Ascending aorta (tissue), 2 donors: ENCODE results near the gene OTULIN. TPM values are rescaled to one million over a fixed set of nuclear protein-coding genes. Genes with fewer than 3 reads are reported as not detected.

ENCODE experiments used
- DNase-seq, 2 donors: peaks; one replicate each; pipeline ENCODE4 v3.0.0-alpha.2; 2019; ENCODE audit warnings: low spot score in 2 of 2
- H3K27ac ChIP-seq, 2 donors: fragments of 200-600 bp; sonication (generic); one replicate each; pipeline ENCODE4 v1.5.1; 2016 to 2017; ENCODE audit warnings: mild to moderate bottlenecking in 1 of 2
- H3K27me3 ChIP-seq: fragments of 200-600 bp; sonication (generic); one replicate; pipeline ENCODE4 v1.5.1; 2017
- H3K36me3 ChIP-seq, 2 donors: fragments of 200-600 bp; sonication (generic); one replicate each; pipeline ENCODE4 v1.5.1; 2016
- H3K4me1 ChIP-seq, 2 donors: fragments of 200-600 bp; sonication (generic); one replicate each; pipeline ENCODE4 v1.5.1; 2016 to 2017; ENCODE audit warnings: mild to moderate bottlenecking in 1 of 2
- H3K4me3 ChIP-seq, 2 donors: fragments of 200-600 bp; sonication (generic); one replicate each; pipeline ENCODE4 v1.5.1; 2016 to 2017; ENCODE audit warnings: mild to moderate bottlenecking in 1 of 2
- H3K9me3 ChIP-seq, 2 donors: fragments of 200-600 bp; sonication (generic); one replicate each; pipeline ENCODE4 v1.5.1; 2016
- CTCF ChIP-seq, 3 experiments: fragments of 200-600 bp in 2 of 3; fragments of 450-650 bp in 1 of 3; sonication (generic) in 2 of 3; IDR thresholded peaks; one replicate each; pipeline ENCODE4 v1.5.1; 2016 to 2019; ENCODE audit warnings: antibody characterized with exemption in 3 of 3, mild to moderate bottlenecking in 1 of 3, moderate library complexity in 1 of 3
- intact Hi-C: fragments of 100-400 bp; cut with DNase I; formaldehyde crosslinking; loops from one replicate; pipeline ENCODE4 v1.15.1; 2023
- total RNA-seq: library from RNA; depleted of rRNA; stranded (reverse); fragments of >200 nt; gene quantifications from one replicate; pipeline ENCODE4 v1.1.0, GENCODE V29; 2016

Gene OTULIN
- total RNA-seq = 56.9 TPM

GRCh38 chr5:14664270-14665100 lies at the start of gene OTULIN:
OTULIN (plus strand) TSS chr5:14664718; CDS start chr5:14664826, 108 bp downstream.
- Histone ChIP-seq H3K4me3 (peak within 1 kb of the TSS; percentile 72 to 83), H3K4me1 (peaks cover 5 to 30% of the 10 kb centered on the region in 2 donors), H3K9me3 (no peaks in the 10 kb centered on the region), H3K36me3 (no peaks in the 10 kb centered on the region), H3K27ac (peak within 1 kb of the TSS; percentile 93 to 97), H3K27me3 (no peaks in the 10 kb centered on the region)
- intact Hi-C loops = loop anchor here (5.0 to 10.0 kb wide), 4 partner anchors 82 to 840 kb away; partner anchors contain the start of genes FBXL7 and OTULINL
- peak; percentile 70 to 95 for DNase-seq
- peak in 1 of 3 experiments; percentile 5 for TF ChIP-seq CTCF (IDR thresholded peaks at IDR 0.05)

- H3K4me3 ChIP-seq = no peak overlapping the region
- intact Hi-C loops = no loop called here
- no peak overlapping the region for H3K27ac ChIP-seq
- no peaks in the 10 kb centered on the region for H3K36me3 ChIP-seq
- TF ChIP-seq CTCF (IDR thresholded peaks at IDR 0.05) = no peak
- no peaks in the 10 kb centered on the region for H3K4me1 ChIP-seq
- DNase-seq = no peak
- no peaks in the 10 kb centered on the region for H3K9me3 ChIP-seq
- H3K27me3 ChIP-seq = no peaks in the 10 kb centered on the region
These were observed 49.2 kb upstream of the OTULIN start for GRCh38 chr5:14615365-14615764.

DNA sequence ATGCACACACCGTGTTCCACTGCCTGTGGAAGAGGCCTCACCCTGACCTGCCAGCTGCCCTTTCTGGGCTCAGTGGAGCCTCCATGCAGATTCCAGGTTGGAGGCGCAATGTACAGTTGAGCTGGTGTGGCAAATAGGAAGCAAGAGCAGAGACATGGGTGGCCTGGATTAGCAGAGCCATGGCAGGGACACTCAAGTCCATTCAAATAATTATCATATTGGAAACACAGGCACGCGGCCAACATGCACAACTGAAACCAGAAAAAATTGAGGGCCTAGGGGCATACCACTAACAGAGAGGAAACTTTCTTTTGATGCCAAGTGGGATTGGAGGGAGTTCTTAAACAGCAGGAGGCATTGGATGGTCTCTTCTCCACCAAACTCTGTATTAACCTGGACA lies 47.1 kb upstream of the OTULIN start:
- Histone ChIP-seq H3K27ac (no peak overlapping the region), H3K4me3 (no peak overlapping the region), H3K27me3 (no peaks in the 10 kb centered on the region), H3K9me3 (no peaks in the 10 kb centered on the region), H3K36me3 (no peaks in the 10 kb centered on the region), H3K4me1 (no peaks in the 10 kb centered on the region)
- TF ChIP-seq CTCF (IDR thresholded peaks at IDR 0.05) = no peak
- intact Hi-C loops = no loop called here
- no peak for DNase-seq

DNA sequence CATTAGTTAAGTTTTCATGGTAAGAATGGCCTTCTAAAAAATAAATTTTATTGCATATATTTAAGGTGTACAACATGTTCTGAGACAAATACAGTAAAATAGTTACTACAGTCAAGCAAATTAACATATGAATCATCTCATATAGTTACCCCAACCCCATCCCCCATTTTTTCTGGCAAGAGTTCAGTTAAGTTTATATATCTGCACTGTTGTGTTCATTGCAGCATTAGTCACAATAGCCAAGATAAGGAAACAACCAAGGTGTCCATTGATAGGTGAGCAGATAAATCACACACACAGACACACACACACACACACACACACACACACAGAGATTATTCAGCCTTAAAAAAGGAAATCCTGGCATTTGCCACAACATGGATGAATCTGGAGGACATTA lies 37.2 kb upstream of the OTULIN start:
- Histone ChIP-seq H3K27me3 (no peaks in the 10 kb centered on the region), H3K27ac (no peak overlapping the region), H3K36me3 (no peaks in the 10 kb centered on the region), H3K9me3 (no peaks in the 10 kb centered on the region), H3K4me3 (no peak overlapping the region), H3K4me1 (no peaks in the 10 kb centered on the region)
- TF ChIP-seq CTCF (IDR thresholded peaks at IDR 0.05) = no peak
- intact Hi-C loops = no loop called here
- no peak for DNase-seq

- H3K4me1 ChIP-seq = no peaks in the 10 kb centered on the region
- H3K27ac ChIP-seq = no peak overlapping the region
- no peak for DNase-seq
- no peak for TF ChIP-seq CTCF (IDR thresholded peaks at IDR 0.05)
- H3K27me3 ChIP-seq = no peaks in the 10 kb centered on the region
- no peak overlapping the region for H3K4me3 ChIP-seq
- no peaks in the 10 kb centered on the region for H3K9me3 ChIP-seq
- no peaks in the 10 kb centered on the region for H3K36me3 ChIP-seq
- intact Hi-C loops = no loop called here
These were observed 36.2 kb upstream of the OTULIN start for GRCh38 chr5:14628346-14628745.
